ENCODE measurements around the gene HNRNPL. TPM values are rescaled to one million over a fixed set of nuclear protein-coding genes. Genes with fewer than 3 reads are reported as not detected.

HNRNPL gene
- total RNA-seq: 117 and 176 TPM in 2 replicates

DNA sequence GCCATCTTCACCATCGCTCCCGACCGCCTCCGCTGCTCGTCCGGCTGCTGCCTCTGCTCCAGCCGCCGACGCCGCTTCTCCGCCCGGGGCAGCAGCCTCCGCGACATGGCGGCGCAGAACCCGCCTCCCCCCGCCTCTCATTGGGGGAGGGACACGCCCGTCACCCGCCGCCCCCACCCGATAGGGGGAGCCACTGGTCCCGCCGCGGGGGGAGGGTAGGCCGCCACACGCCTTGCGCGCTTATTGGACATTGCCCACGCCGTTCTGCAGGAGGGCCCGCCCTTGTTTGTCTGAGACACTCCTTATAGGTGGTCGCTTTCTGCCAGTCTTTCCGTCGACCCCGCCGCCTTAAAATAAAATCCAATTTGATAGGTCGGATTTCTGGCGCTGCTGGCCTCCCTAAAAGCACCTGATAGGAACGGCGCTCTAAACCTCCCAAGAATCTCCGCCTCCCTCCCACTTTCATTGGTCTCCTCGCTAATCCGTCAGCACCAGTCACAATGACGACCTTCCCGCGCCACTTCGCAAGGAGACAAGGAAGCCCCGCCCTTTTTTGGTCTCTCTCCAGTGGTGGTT lies at the start of gene HNRNPL:
Gene HNRNPL, minus strand, starts transcription at position 127 of the 576 bp plus-strand sequence. Its CDS starts 20 bp downstream, at position 107.

DNA sequence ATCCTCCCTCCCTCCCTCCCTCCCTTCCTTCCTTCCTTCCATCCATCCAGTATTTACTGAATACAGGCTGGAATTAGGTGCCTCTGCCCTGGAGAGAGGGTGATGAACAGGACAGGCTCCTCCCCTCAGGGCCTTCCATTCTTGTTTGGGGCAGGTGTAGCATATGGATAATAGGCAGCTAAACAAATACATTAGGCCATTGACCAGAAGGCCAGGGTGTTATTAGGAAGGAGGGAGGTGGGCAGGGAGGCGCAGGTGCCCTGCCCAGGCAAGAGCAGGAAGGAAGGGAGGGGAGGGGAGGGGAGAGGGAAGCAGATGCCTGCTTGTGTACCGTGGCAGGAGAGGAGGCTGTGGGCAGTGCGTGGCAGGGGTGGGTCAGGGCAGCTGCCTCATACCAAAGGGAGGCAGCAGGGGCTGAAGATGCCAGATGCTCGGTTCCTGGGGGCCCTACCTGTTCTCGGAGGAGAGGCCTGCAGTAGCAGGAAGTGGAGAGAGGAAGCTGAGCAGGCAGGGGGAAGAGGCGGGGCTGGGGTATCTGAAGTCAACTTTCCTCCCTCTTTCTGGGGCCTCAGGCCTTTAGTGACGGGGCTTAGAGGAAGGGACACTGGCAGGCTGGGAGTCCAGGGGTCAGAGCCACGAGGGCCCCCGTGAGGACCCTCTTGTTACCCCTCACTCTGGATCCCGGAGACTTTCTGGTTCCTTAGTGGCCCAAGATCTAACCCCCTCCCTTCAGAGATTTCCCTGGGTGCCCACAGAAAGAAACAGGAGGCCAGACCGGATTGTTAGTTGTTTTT lies 28.2 kb upstream of the HNRNPL start, which contains the start of gene RINL:
Gene RINL, minus strand, starts transcription at position 495 of the 794 bp plus-strand sequence. CDS start 1,533 bp downstream, outside the sequence.

DNA sequence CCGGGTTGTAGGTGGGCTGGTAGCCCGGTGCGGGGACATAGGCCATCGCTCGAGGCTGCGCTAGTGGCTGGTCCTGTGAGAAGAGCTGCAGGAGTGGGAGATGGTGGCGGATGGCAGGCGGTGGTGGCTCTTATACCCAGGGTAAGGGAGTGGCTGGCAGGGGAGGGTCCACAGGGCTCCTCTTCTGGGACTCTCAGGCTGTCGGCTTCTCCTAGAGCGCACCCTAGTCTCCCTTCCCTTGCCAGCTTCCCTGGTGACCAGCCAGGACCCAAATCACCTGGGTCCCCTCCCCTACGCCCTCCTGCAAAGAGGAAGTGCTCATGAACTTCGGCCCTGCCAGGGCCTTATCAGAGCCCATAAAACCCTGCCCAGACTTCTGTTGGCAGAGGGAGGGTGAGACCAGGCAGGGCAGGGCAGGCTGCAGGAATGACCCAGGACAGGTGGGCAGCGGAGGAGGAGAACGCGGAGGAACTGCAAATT lies 36.9 kb downstream of the HNRNPL start, which contains the start of gene LGALS4:
Gene LGALS4, minus strand, starts transcription at position 105 of the 480 bp plus-strand sequence. Its CDS starts 59 bp downstream, at position 46.

DNA sequence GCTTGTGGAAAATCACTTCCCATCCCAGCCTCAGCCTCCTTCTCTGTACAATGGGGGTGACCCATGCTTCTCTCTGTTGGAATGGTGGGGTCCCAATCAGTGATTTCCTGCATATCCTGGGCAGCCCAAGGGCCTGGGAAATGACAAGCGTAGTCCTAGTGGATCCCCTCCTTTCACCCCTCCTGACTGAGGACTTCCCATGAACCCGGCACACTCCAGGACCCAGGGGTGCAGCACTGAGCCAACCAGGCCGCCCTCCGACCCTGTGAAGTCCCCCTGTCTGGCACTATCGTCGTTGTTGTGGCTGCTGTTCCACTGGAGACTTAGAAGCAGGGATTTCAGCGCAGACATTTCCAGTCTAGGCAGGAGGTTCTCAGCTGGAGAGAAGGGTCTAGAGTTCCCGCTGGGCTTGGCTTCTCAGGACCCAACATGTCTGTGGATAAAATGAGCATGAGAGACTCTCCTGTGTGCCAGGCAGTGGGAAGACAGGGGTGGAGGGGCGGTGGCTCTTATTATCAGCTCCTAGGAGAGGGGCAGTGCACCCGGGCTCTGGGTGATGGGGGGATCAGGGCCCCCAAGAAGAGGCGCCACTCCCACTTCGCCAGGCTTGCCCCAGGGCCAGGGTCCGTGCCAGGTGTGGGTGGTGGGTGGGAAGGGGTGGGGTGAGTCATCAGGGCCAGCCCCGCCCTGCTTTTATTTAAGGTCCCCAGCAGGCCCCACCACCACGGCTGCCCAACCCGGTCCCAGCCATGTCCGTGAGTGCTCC lies 61.1 kb downstream of the HNRNPL start, which contains the start of gene LGALS7B:
Gene LGALS7B, plus strand, starts transcription at position 723 of the 766 bp plus-strand sequence. Its CDS starts 27 bp downstream, at position 750.

Other genes with a start within 250 kb of the HNRNPL start
- 0.32 TPM in 1 of 2 replicates, not detected in the other for gene MAP4K1, start 232.0 kb downstream of the HNRNPL start, total RNA-seq
- gene EIF3K, start 230.8 kb downstream of the HNRNPL start, total RNA-seq: 254 and 388 TPM in 2 replicates
- 195 and 200 TPM in 2 replicates for gene ACTN4, start 202.3 kb downstream of the HNRNPL start, total RNA-seq
- gene CAPN12, start 105.5 kb downstream of the HNRNPL start, total RNA-seq: 0.16 and 0.26 TPM in 2 replicates
- not detected in 2 replicates for gene LGALS7, start 76.5 kb downstream of the HNRNPL start, total RNA-seq
- gene LGALS7B, start 60.8 kb downstream of the HNRNPL start, total RNA-seq: 0.95 and 1.9 TPM in 2 replicates
- gene LGALS4, start 37.0 kb downstream of the HNRNPL start, total RNA-seq: 0.09 TPM in 1 of 2 replicates, not detected in the other
- gene ECH1, start 18.2 kb downstream of the HNRNPL start, total RNA-seq: 17.5 and 37.0 TPM in 2 replicates
- gene RINL, start 28.3 kb upstream of the HNRNPL start, total RNA-seq: 1.7 and 2.3 TPM in 2 replicates
- 66.5 and 68.5 TPM in 2 replicates for gene SIRT2, start 49.6 kb upstream of the HNRNPL start, total RNA-seq
- gene NFKBIB, start 50.0 kb upstream of the HNRNPL start, total RNA-seq: 5.9 and 7.4 TPM in 2 replicates
- gene CCER2, start 62.2 kb upstream of the HNRNPL start, total RNA-seq: not detected in 2 replicates
- 10.6 and 11.2 TPM in 2 replicates for gene SARS2, start 80.8 kb upstream of the HNRNPL start, total RNA-seq
- 19.8 and 29.9 TPM in 2 replicates for gene MRPS12, start 81.0 kb upstream of the HNRNPL start, total RNA-seq
- gene FBXO17, start 125.8 kb upstream of the HNRNPL start, total RNA-seq: 23.0 and 27.2 TPM in 2 replicates
- 1.9 and 4.5 TPM in 2 replicates for gene FBXO27, start 182.6 kb upstream of the HNRNPL start, total RNA-seq
- 0.16 and 0.17 TPM in 2 replicates for gene ACP7, start 234.4 kb upstream of the HNRNPL start, total RNA-seq